Measurements from ENCODE around the gene TBC1D22A. TPM values are rescaled to one million over a fixed set of nuclear protein-coding genes. Genes with fewer than 3 reads are reported as not detected.

Gene TBC1D22A
- total RNA-seq, 4 donors from 2014 or later: 9.2 to 45.3 (median 22.8) TPM

DNA sequence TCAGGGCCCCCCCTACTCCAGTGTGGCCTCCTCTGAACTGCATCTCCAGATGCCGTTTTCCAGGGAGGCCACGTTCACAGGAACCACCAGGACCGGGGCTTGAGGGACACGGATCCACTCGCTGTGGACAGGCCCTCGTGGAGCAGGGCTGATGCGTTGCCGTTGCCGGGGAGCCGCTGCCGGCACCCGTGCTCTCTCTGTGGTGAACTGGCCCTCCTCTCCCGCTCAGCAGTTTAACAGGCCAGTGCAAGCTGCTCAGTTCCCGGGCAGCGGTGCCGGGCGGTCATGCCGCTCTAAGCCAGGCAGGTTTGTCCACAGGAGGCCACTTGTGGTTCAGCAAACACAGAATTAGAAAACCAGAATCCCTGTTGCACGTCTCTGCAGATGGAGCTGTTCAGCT, 301.6 kb downstream of the TBC1D22A start:
- TF ChIP-seq POLR2A (IDR thresholded peaks at IDR 0.05): no peak
- TF ChIP-seq, protein P1, sequence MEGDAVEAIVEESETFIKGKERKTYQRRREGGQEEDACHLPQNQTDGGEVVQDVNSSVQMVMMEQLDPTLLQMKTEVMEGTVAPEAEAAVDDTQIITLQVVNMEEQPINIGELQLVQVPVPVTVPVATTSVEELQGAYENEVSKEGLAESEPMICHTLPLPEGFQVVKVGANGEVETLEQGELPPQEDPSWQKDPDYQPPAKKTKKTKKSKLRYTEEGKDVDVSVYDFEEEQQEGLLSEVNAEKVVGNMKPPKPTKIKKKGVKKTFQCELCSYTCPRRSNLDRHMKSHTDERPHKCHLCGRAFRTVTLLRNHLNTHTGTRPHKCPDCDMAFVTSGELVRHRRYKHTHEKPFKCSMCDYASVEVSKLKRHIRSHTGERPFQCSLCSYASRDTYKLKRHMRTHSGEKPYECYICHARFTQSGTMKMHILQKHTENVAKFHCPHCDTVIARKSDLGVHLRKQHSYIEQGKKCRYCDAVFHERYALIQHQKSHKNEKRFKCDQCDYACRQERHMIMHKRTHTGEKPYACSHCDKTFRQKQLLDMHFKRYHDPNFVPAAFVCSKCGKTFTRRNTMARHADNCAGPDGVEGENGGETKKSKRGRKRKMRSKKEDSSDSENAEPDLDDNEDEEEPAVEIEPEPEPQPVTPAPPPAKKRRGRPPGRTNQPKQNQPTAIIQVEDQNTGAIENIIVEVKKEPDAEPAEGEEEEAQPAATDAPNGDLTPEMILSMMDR (IDR thresholded peaks at IDR 0.05): no peak
- H3K4me1 ChIP-seq: no peaks in the 10 kb centered on the region
- H3K9me3 ChIP-seq: no peaks in the 10 kb centered on the region
- intact Hi-C loops (cut with DNase I; ENCODE audit: low total_unique reads): no loop called here
- H3K4me3 ChIP-seq: no peak overlapping the region
- no peak overlapping the region for H3K27ac ChIP-seq
- H3K27me3 ChIP-seq: no peaks in the 10 kb centered on the region
- H3K36me3 ChIP-seq: no peaks in the 10 kb centered on the region
- DNase-seq: no peak

DNA sequence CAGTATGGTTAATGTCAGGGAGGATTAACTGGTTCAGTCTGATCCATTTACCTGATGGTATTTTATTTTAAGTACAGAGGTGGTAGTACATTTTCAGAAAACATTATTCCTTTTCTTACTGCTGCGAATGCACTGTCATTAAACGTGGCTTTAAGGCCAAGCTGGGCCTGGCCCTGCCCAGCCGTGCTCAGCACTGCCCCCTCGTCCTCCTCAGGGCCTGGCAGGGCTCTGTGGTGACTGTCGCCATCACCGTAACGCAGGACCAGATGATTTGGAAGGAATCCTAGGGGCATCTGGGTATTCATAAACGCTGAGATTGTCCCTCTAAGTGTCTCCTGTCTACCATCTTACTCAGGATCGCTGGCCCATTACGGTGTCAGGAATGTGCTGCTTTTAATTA, 302.0 kb downstream of the TBC1D22A start:
- H3K27me3 ChIP-seq: no peaks in the 10 kb centered on the region
- intact Hi-C loops (cut with DNase I; ENCODE audit: low total_unique reads): no loop called here
- H3K4me1 ChIP-seq: no peaks in the 10 kb centered on the region
- no peak for TF ChIP-seq POLR2A (IDR thresholded peaks at IDR 0.05)
- TF ChIP-seq, protein P1 (IDR thresholded peaks at IDR 0.05): no peak
- no peak overlapping the region for H3K4me3 ChIP-seq
- H3K9me3 ChIP-seq: no peaks in the 10 kb centered on the region
- no peak overlapping the region for H3K27ac ChIP-seq
- DNase-seq: no peak
- no peaks in the 10 kb centered on the region for H3K36me3 ChIP-seq

DNA sequence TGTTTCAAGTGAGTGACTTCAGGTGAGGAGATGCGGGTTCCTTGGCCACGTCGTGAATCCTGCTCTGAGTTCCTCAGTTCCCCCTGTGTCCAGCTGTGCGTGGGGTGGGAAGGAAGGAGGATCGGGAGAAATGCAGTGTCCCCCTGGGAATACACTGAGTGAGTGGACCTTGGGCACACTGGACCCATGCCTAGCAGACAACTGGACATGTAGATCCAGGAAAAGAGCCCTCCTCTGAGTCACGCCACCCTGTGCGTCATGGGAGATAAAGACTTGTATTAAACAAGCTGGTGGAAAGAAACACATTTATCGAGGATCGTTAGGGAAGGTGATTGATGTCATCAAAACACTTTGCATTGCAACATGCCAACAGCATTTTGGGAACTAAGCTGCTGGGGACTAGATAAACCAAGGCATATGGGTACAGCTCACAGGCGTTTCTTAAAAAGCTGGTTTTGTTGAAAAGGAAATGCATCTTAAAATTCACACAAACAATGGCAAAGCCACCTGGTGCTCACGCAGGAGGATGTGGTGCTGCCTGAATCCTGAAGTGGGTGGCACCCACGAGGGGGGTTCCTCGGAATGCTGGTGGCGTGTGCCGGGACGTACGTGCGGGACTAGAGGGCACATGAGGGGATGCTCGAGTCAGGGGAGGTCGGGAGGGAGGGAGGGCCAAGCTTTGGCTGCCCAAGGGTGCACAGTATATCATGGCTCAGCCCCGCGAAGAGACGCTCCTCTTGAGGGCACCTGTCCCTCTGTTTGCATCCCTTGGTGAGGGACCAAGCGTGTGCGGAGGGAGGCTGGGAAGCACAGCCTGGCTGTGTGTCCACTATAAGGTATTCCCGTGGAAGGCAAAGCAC, 303.5 kb downstream of the TBC1D22A start:
- Histone ChIP-seq H3K36me3 (no peaks in the 10 kb centered on the region), H3K9me3 (no peaks in the 10 kb centered on the region), H3K4me1 (no peaks in the 10 kb centered on the region), H3K27ac (no peak overlapping the region), H3K4me3 (no peak overlapping the region), H3K27me3 (no peaks in the 10 kb centered on the region)
- TF ChIP-seq, protein P1 (IDR thresholded peaks at IDR 0.05): no peak
- TF ChIP-seq POLR2A (IDR thresholded peaks at IDR 0.05): no peak
- DNase-seq: no peak
- intact Hi-C loops (cut with DNase I; ENCODE audit: low total_unique reads): no loop called here

- Histone ChIP-seq H3K4me1 (no peaks in the 10 kb centered on the region), H3K27me3 (no peaks in the 10 kb centered on the region), H3K4me3 (no peak overlapping the region), H3K9me3 (no peaks in the 10 kb centered on the region), H3K36me3 (no peaks in the 10 kb centered on the region), H3K27ac (no peak overlapping the region)
- no peak for TF ChIP-seq POLR2A (IDR thresholded peaks at IDR 0.05)
- TF ChIP-seq, protein P1 (IDR thresholded peaks at IDR 0.05): no peak
- intact Hi-C loops (cut with DNase I; ENCODE audit: low total_unique reads): no loop called here
- DNase-seq: no peak
Observed at GRCh38 chr22:47066616-47066905, 304.1 kb downstream of the TBC1D22A start.

- H3K4me3 ChIP-seq: no peak overlapping the region
- intact Hi-C loops (cut with DNase I; ENCODE audit: low total_unique reads): no loop called here
- no peaks in the 10 kb centered on the region for H3K4me1 ChIP-seq
- no peak for TF ChIP-seq POLR2A (IDR thresholded peaks at IDR 0.05)
- TF ChIP-seq, protein P1 (IDR thresholded peaks at IDR 0.05): no peak
- no peak overlapping the region for H3K27ac ChIP-seq
- no peaks in the 10 kb centered on the region for H3K9me3 ChIP-seq
- H3K36me3 ChIP-seq: no peaks in the 10 kb centered on the region
- H3K27me3 ChIP-seq: no peaks in the 10 kb centered on the region
- no peak for DNase-seq
Observed at GRCh38 chr22:47067321-47067890, 305.0 kb downstream of the TBC1D22A start.
